Measurements from ENCODE around the gene DNM2. TPM values are rescaled to one million over a fixed set of nuclear protein-coding genes. Genes with fewer than 3 reads are reported as not detected.

Gene DNM2
- total and polyA plus RNA-seq, 2 of the 13 experiments (the other 11 are each of a cell fraction or from before 2014, with no cell fraction given): 41.7 to 59.8 TPM

DNA sequence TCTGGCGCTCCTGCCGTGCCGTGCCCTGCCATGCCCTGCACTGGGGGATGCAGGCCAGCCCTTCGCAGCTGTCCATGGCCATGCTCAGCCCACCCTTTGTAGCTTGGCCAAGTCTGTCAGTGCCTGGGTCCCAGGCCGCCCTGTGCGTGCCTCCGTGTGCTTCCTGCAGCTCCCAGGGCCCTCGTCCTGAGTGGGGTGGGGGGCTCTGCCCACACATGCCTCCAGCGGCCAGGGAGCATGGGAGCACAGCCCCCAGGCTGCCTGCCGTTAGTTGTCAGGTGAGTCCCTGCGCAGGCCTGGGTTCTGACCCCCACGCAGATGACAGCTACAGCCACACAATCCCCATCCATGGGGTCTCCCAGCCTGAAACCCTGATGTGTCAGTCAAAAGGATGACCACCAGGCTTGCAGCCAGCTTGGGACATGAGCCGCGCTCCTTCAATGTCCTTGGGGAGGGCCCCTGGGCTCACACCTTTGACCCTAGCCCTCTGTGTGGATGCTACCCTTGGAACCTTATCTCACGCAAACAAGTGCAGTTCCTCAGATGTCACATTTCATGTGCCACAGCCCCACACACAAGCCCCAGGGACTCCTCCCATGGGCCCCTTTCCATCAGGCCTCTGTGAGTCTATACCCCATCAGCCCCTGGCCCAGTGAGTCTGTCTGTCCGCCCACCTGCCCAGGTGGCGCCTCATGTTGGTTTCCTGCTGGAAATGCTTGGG lies 93.7 kb downstream of the DNM2 start (continued):
- TF ChIP-seq, protein P1, sequence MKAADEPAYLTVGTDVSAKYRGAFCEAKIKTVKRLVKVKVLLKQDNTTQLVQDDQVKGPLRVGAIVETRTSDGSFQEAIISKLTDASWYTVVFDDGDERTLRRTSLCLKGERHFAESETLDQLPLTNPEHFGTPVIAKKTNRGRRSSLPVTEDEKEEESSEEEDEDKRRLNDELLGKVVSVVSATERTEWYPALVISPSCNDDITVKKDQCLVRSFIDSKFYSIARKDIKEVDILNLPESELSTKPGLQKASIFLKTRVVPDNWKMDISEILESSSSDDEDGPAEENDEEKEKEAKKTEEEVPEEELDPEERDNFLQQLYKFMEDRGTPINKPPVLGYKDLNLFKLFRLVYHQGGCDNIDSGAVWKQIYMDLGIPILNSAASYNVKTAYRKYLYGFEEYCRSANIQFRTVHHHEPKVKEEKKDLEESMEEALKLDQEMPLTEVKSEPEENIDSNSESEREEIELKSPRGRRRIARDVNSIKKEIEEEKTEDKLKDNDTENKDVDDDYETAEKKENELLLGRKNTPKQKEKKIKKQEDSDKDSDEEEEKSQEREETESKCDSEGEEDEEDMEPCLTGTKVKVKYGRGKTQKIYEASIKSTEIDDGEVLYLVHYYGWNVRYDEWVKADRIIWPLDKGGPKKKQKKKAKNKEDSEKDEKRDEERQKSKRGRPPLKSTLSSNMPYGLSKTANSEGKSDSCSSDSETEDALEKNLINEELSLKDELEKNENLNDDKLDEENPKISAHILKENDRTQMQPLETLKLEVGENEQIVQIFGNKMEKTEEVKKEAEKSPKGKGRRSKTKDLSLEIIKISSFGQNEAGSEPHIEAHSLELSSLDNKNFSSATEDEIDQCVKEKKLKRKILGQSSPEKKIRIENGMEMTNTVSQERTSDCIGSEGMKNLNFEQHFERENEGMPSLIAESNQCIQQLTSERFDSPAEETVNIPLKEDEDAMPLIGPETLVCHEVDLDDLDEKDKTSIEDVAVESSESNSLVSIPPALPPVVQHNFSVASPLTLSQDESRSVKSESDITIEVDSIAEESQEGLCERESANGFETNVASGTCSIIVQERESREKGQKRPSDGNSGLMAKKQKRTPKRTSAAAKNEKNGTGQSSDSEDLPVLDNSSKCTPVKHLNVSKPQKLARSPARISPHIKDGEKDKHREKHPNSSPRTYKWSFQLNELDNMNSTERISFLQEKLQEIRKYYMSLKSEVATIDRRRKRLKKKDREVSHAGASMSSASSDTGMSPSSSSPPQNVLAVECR (CRISPR knock-in tag; IDR thresholded peaks at IDR 0.05; ENCODE audit: borderline replicate concordance): no peak; the same call in 1 of the 2 replicates
- no peak for TF ChIP-seq SMARCE1 (IDR thresholded peaks at IDR 0.05; ENCODE audit: borderline replicate concordance)
- no peak for TF ChIP-seq NFE2 (CRISPR knock-in tag; IDR thresholded peaks at IDR 0.05)
- TF ChIP-seq KDM6A (CRISPR knock-in tag; IDR thresholded peaks at IDR 0.05; ENCODE audit: low read depth): no peak
- no peak for TF ChIP-seq ZNF747 (CRISPR knock-in tag; IDR thresholded peaks at IDR 0.05; ENCODE audit: borderline replicate concordance)
- TF ChIP-seq IKZF1 (IDR thresholded peaks at IDR 0.05): no peak
- TF ChIP-seq GATA4 (IDR thresholded peaks at IDR 0.05; ENCODE audit: borderline replicate concordance, low read depth): no peak
- no peak for TF ChIP-seq MAFK (conservative IDR thresholded peaks at IDR 0.05 in 1 of 2, IDR thresholded peaks at IDR 0.05 in 1 of 2; ENCODE audit: low read length in 2 of 2)
- no peak for TF ChIP-seq SMAD1 (CRISPR knock-in tag; IDR thresholded peaks at IDR 0.05; ENCODE audit: borderline replicate concordance, low read depth)
- TF ChIP-seq NFKB2 (CRISPR knock-in tag; IDR thresholded peaks at IDR 0.05; ENCODE audit: borderline replicate concordance): no peak
- TF ChIP-seq CBFB (CRISPR knock-in tag; IDR thresholded peaks at IDR 0.05): no peak
- TF ChIP-seq, protein P2, sequence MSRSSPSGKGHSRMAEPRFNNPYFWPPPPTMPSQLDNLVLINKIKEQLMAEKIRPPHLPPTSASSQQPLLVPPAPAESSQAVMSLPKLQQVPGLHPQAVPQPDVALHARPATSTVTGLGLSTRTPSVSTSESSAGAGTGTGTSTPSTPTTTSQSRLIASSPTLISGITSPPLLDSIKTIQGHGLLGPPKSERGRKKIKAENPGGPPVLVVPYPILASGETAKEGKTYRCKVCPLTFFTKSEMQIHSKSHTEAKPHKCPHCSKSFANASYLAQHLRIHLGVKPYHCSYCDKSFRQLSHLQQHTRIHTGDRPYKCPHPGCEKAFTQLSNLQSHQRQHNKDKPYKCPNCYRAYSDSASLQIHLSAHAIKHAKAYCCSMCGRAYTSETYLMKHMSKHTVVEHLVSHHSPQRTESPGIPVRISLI (CRISPR knock-in tag; IDR thresholded peaks at IDR 0.05; ENCODE audit: borderline replicate concordance): no peak
- no peak for TF ChIP-seq ZNF296 (CRISPR knock-in tag; conservative IDR thresholded peaks at IDR 0.05)
- no peak for TF ChIP-seq ZBTB34 (CRISPR knock-in tag; IDR thresholded peaks at IDR 0.05)
- TF ChIP-seq ARNTL (CRISPR knock-in tag; IDR thresholded peaks at IDR 0.05): peak; percentile 42; the same call in 1 of the 2 replicates
- peak; percentile 22; the same call in 1 of the 2 replicates for TF ChIP-seq NCOA2 (CRISPR knock-in tag; IDR thresholded peaks at IDR 0.05)
- TF ChIP-seq ZNF878 (CRISPR knock-in tag; IDR thresholded peaks at IDR 0.05): no peak
- no peak for TF ChIP-seq ZNF605 (CRISPR knock-in tag; IDR thresholded peaks at IDR 0.05)
- TF ChIP-seq CBX2 (IDR thresholded peaks at IDR 0.05; ENCODE audit: low read depth, low read length): no peak
- no peak for TF ChIP-seq CBX2 (CRISPR knock-in tag; IDR thresholded peaks at IDR 0.05; ENCODE audit: low read depth)
- TF ChIP-seq JUND (CRISPR knock-in tag; IDR thresholded peaks at IDR 0.05): no peak
- TF ChIP-seq, protein P3, sequence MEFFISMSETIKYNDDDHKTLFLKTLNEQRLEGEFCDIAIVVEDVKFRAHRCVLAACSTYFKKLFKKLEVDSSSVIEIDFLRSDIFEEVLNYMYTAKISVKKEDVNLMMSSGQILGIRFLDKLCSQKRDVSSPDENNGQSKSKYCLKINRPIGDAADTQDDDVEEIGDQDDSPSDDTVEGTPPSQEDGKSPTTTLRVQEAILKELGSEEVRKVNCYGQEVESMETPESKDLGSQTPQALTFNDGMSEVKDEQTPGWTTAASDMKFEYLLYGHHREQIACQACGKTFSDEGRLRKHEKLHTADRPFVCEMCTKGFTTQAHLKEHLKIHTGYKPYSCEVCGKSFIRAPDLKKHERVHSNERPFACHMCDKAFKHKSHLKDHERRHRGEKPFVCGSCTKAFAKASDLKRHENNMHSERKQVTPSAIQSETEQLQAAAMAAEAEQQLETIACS (CRISPR knock-in tag; IDR thresholded peaks at IDR 0.05): no peak
- TF ChIP-seq FOXK1 (CRISPR knock-in tag; IDR thresholded peaks at IDR 0.05; ENCODE audit: borderline replicate concordance, low read depth): no peak
- no peak for TF ChIP-seq SATB2 (CRISPR knock-in tag; IDR thresholded peaks at IDR 0.05)

Data from HepG2 (cell line).